GM21737 (cell line): ENCODE results near the gene AP1B1.
A peak's percentile ranks its signal among the peaks of the same experiment; 100 is the strongest.
"Not testable (repeated sequence)": the region's sequence is repeated elsewhere in the genome, so short reads cannot be mapped to it uniquely, and the experiment has no call there.

Experiments
- ATAC-seq: cut with Tn5 transposase; IDR thresholded peaks from one replicate; pipeline ENCODE4 v1.9.1; 2021; ENCODE audit warnings: mild to moderate bottlenecking, moderate library complexity; ENCODE audit not compliant: unreplicated experiment

Gene AP1B1

GRCh38 chr22:29387921-29388758 is at the start of gene AP1B1:
Gene AP1B1, minus strand, starts transcription at chr22:29388570. Its CDS starts 21,327 bp downstream, at chr22:29367243.
- ATAC-seq: peak; percentile 74

- ATAC-seq: no peak
Observed at GRCh38 chr22:29435236-29436136, 47.1 kb upstream of the AP1B1 start.

DNA sequence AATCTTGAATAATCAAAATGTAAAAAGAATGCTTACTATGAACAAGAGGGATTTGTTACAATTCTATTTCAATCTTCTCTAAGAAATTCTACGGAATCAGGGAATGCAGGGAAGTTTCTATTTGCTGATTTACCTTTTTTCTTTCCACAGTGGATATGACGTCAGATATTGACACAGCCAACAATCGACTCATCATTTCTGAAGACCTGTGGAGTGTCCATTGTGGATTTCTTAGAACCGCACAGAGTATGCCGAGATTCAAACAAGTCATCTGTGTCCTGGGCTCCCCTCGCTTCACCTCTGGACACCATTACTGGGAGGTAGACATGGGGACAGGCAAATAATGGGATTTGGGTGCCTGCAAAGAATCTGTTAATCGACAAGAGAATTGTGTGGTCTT is 45.9 kb upstream of the AP1B1 start:
- no peak for ATAC-seq

DNA sequence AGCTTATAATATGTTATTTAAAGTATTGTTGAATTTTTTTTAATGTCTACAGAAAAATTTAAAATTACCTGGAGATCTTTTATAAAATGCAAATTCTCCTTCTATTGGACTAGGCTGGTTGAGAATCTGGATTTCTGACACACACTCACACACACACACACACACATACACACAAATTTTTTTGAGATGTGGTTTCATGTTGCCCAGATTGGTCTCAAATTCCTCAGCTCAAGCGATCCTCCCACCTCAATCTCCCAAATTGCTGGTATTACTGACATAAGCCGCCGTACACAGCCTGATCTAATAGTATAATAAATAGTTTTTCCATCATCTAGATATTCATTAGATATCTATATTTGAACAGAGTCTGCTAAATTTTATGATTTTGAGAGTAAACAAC is 45.5 kb upstream of the AP1B1 start:
- ATAC-seq: no peak

GRCh38 chr22:29431986-29432385 is 43.6 kb upstream of the AP1B1 start:
- ATAC-seq: no peak

GRCh38 chr22:29427176-29427760 is 38.9 kb upstream of the AP1B1 start:
- ATAC-seq: no peak

DNA sequence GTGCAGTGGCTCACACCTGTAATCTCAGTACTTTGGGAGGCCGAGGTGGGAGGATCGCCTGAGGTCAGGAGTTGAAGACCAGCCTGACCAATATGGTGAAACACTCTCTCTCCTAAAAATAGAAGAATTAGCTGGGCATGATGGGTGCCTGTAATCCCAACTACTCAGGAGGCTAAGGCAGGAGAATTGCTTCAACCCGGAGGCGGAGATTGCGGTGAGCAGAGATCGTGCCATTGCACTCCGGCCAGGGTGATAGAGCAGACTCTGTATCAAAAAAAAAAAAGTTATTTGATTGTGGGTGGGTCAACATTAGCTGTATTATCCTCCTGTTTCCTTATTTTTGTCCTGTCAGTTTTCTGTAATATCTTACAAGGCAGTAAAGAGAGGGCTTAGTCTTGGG is 38.1 kb upstream of the AP1B1 start:
- ATAC-seq: no peak

GRCh38 chr22:29418704-29419103 is 30.3 kb upstream of the AP1B1 start:
- ATAC-seq: not testable (repeated sequence)

GRCh38 chr22:29414951-29415591 is 26.7 kb upstream of the AP1B1 start:
- ATAC-seq: not testable (repeated sequence)

DNA sequence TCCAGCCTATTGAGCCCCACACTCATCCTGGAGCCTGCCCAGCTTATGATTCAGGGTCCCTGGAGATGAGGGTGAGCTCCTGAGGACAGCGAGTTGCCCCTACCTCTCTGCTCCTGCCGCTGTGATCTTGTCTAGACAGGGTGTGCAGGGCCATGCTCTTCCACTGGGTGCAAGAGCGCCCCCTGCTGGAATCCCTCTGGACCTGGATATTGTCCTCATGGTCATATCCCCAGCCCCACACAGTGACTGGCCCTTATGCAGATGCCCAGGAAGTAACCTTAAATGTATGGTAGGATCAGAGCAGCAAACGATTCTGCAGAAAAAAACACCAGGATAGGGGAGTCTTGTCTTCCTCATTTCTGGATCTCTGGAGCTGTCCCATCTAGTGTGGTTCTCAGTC is 24.4 kb upstream of the AP1B1 start:
- ATAC-seq: not testable (repeated sequence)

GRCh38 chr22:29411569-29412211 is 23.3 kb upstream of the AP1B1 start:
- not testable (repeated sequence) for ATAC-seq

DNA sequence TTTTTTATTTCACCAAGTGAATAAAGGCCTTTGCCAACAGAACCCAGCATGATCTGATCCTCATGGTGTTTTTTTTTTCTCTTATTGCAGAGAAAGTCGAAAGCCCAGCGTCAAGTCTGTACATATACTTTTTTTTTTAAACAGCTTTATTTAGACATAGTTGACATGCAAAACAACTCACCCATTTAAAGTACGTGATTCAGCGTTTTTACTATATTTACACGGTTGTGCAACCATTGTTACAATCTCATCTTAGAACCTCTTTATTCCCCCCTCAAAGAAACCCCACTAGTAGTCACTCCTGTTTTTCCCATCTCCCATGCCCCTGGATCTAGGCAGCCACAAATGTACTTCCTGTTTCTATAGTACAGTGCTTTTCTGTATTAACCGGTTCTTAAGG is 20.6 kb upstream of the AP1B1 start:
- ATAC-seq: no peak

- not testable (repeated sequence) for ATAC-seq
Observed at GRCh38 chr22:29401538-29401937, 13.2 kb upstream of the AP1B1 start.

DNA sequence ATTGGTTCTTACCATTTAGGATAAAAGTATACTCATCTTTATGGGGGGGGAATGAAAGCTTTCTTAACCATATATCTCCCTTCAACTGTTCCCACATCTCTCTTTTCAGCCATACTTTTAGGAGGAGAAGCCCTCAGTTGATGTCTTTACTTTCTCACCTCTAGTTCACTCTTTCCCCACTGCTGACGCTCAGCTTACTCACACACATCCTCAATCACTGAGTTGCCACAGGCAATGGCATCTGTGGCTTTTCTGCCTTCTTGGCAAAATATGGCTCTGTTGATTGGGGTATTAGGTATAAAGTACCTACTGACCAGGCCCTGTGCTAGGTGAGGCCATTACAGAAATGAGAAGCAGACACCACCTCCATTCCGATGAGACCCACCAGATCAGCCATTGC is 12.2 kb upstream of the AP1B1 start:
- no peak for ATAC-seq

GRCh38 chr22:29397791-29398190 is 9.4 kb upstream of the AP1B1 start:
- no peak for ATAC-seq

- no peak for ATAC-seq
Observed at GRCh38 chr22:29396126-29396525, 7.8 kb upstream of the AP1B1 start.

DNA sequence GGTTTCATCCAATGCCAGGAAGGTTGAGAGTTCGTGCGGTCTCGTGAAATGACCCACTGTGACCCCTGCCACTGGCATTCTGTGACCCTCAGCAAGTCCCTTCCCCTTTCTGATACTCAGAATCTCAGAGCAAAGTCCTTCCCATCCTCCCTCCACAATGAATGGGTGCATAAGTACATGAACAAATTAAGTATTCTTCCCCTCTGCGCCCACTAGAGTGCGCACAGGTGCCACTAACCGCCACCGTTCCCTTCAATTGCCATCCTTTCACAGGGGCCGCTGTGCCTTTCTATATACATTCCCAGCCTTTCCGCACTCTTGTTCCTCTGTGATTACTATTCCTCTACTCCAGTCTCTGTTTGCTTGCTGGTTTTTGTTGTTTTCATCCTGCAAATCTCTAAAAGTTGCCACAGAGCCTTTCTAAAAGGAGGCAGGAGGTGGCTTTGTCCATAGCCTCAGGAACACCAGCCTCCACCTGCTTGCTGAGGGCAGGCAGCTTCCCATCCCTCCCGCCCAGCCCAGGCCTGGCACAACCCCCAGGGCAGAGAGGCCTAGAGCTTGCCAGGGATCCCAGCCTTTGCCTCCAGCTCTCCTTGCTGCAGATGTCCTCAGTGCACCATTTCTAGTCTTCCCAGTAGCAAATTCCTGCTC is 6.7 kb upstream of the AP1B1 start:
- no peak for ATAC-seq

DNA sequence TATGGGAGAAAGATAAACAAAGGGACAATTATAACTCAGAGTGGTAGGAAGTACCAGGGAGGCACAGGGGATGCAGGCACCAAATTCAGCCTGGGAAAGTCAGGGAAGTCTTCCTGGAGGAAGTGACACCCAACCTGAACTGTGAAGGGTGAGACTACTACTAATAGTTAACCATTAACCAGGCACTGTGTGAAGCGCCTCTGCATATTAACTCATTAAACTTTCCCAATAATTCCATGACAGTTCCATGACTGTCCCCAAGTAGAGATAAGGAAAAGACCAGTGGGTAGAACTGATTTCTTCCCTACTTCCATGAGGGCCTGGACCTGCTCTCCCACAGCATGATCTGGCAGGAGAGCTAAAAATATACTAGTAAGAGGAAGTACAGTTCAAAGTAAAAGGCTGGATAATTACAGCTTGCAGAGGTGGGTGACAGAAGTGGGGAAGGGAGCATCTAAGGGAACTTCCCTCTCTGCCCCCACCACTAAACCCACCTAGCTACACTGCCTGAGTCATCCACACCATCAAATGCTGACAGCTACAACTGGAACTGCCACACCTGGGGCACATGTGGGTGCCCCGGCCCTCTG is 4.7 kb upstream of the AP1B1 start:
- no peak for ATAC-seq

GRCh38 chr22:29391546-29391945 is 3.2 kb upstream of the AP1B1 start:
- no peak for ATAC-seq

GRCh38 chr22:29390270-29390669 is 1.9 kb upstream of the AP1B1 start:
- no peak for ATAC-seq
